Left ventricle myocardium inferior (tissue), 1 donor: ENCODE data around the gene GPR153. TPM values are rescaled to one million over a fixed set of nuclear protein-coding genes. Genes with fewer than 3 reads are reported as not detected.

ENCODE experiments used
- DNase-seq: peaks from one replicate; pipeline ENCODE4 v3.0.0-alpha.2; 2020
- H3K27ac ChIP-seq: fragments of 200-600 bp; replicated peaks from 2 replicates; pipeline ENCODE4 v1.8.0; 2021
- H3K27me3 ChIP-seq: fragments of 200-600 bp; 2 replicates; pipeline ENCODE4 v1.8.0; 2021; ENCODE audit warnings: low read depth
- H3K36me3 ChIP-seq: fragments of 200-600 bp; 2 replicates; pipeline ENCODE4 v1.8.0; 2021
- H3K4me1 ChIP-seq: fragments of 200-600 bp; 2 replicates; pipeline ENCODE4 v1.8.0; 2021
- H3K4me3 ChIP-seq: fragments of 200-600 bp; 2 replicates; pipeline ENCODE4 v1.8.0; 2021; ENCODE audit warnings: mild to moderate bottlenecking, moderate library complexity
- H3K9me3 ChIP-seq: fragments of 200-600 bp; replicated peaks from 2 replicates; pipeline ENCODE4 v1.8.0; 2021
- CTCF ChIP-seq: fragments of 200-600 bp; IDR thresholded peaks from 2 replicates; pipeline ENCODE4 v1.8.0; 2021; ENCODE audit warnings: antibody characterized with exemption, mild to moderate bottlenecking, borderline replicate concordance
- intact Hi-C: fragments of 100-400 bp; cut with micrococcal nuclease; formaldehyde crosslinking; loops from one replicate; pipeline ENCODE4 v1.11.0; 2022
- total RNA-seq: library from RNA; stranded (reverse); fragmentation: NEBNext Ultra II Directional; extraction: Animal tissue kit (Norgen Biotek cat#: 25700); gene quantifications from one replicate; pipeline ENCODE4 v1.2.1, GENCODE V29; 2021
- donor health status: DM: no; HTN: yes; CAD: no; lungs with severe emphysema.

The GPR153 gene
- total RNA-seq, 1 donor from 2014 or later: 4.8 TPM

- peaks cover 95% of the 10 kb centered on the region for H3K27me3 ChIP-seq
These were observed 17.7 kb downstream of the GPR153 start for GRCh38 chr1:6243053-6243834.

GRCh38 chr1:6241887-6242740, 18.8 kb downstream of the GPR153 start:
- H3K9me3 ChIP-seq: no peaks in the 10 kb centered on the region
- H3K4me3 ChIP-seq: peak overlapping the region; percentile 50
- no peak for TF ChIP-seq CTCF
- DNase-seq: no peak
- intact Hi-C loops: no loop called here
- peaks cover 31% of the 10 kb centered on the region for H3K4me1 ChIP-seq
- H3K27ac ChIP-seq: no peak overlapping the region
- no peaks in the 10 kb centered on the region for H3K36me3 ChIP-seq
- H3K27me3 ChIP-seq: peaks cover 84% of the 10 kb centered on the region

More at GRCh38 chr1:6243053-6243834, 17.7 kb downstream of the GPR153 start:
- Histone ChIP-seq H3K4me3 (no peak overlapping the region), H3K36me3 (no peaks in the 10 kb centered on the region), H3K27ac (no peak overlapping the region), H3K4me1 (peaks cover 31% of the 10 kb centered on the region), H3K9me3 (no peaks in the 10 kb centered on the region)
- intact Hi-C loops: no loop called here
- TF ChIP-seq CTCF: no peak
- no peak for DNase-seq

GRCh38 chr1:6241107-6241886, 19.6 kb downstream of the GPR153 start:
- no peaks in the 10 kb centered on the region for H3K9me3 ChIP-seq
- no peaks in the 10 kb centered on the region for H3K36me3 ChIP-seq
- no peak for TF ChIP-seq CTCF
- H3K4me3 ChIP-seq: peak overlapping the region; percentile 50
- H3K4me1 ChIP-seq: peaks cover 28% of the 10 kb centered on the region
- no peak for DNase-seq
- H3K27me3 ChIP-seq: peaks cover 75% of the 10 kb centered on the region
- intact Hi-C loops: no loop called here
- no peak overlapping the region for H3K27ac ChIP-seq

GRCh38 chr1:6239950-6240768, 20.7 kb downstream of the GPR153 start:
- no peak for DNase-seq
- intact Hi-C loops: no loop called here
- H3K27me3 ChIP-seq: peaks cover 64% of the 10 kb centered on the region

More at GRCh38 chr1:6239950-6240768, 20.7 kb downstream of the GPR153 start:
- no peaks in the 10 kb centered on the region for H3K9me3 ChIP-seq
- TF ChIP-seq CTCF: no peak
- H3K4me3 ChIP-seq: no peak overlapping the region
- no peak overlapping the region for H3K27ac ChIP-seq
- no peaks in the 10 kb centered on the region for H3K36me3 ChIP-seq
- peaks cover 22% of the 10 kb centered on the region for H3K4me1 ChIP-seq
